DMS 273 (cell line): ENCODE results near the gene SRGAP2C.
"Not testable (repeated sequence)": the region's sequence is repeated elsewhere in the genome, so short reads cannot be mapped to it uniquely, and the experiment has no call there.

Experiments used
- DNase-seq: peaks from one replicate; lab custom pipeline; 2025; ENCODE audit not compliant: unreplicated experiment; lab: John Stamatoyannopoulos, UW

Gene SRGAP2C

GRCh38 chr1:121185140-121185708, 449 bp downstream of the SRGAP2C start:
- not testable (repeated sequence) for DNase-seq

GRCh38 chr1:121186191-121186590, 1.4 kb downstream of the SRGAP2C start:
- not testable (repeated sequence) for DNase-seq

GRCh38 chr1:121187914-121188313, 3.1 kb downstream of the SRGAP2C start:
- not testable (repeated sequence) for DNase-seq

- not testable (repeated sequence) for DNase-seq
Observed at GRCh38 chr1:121192512-121192911, 7.7 kb downstream of the SRGAP2C start.

GRCh38 chr1:121197095-121197882, 12.5 kb downstream of the SRGAP2C start:
- not testable (repeated sequence) for DNase-seq

GRCh38 chr1:121199763-121200162, 15.0 kb downstream of the SRGAP2C start:
- DNase-seq = not testable (repeated sequence)

- DNase-seq = not testable (repeated sequence)
Observed at GRCh38 chr1:121200232-121200631, 15.5 kb downstream of the SRGAP2C start.

- DNase-seq = not testable (repeated sequence)
Observed at GRCh38 chr1:121200985-121201981, 16.5 kb downstream of the SRGAP2C start.

GRCh38 chr1:121202986-121203385, 18.2 kb downstream of the SRGAP2C start:
- DNase-seq = not testable (repeated sequence)

- not testable (repeated sequence) for DNase-seq
Observed at GRCh38 chr1:121205786-121206711, 21.3 kb downstream of the SRGAP2C start.

- not testable (repeated sequence) for DNase-seq
Observed at GRCh38 chr1:121207328-121207727, 22.6 kb downstream of the SRGAP2C start.

- DNase-seq = not testable (repeated sequence)
Observed at GRCh38 chr1:121208375-121208774, 23.6 kb downstream of the SRGAP2C start.

GRCh38 chr1:121210778-121211177, 26.0 kb downstream of the SRGAP2C start:
- not testable (repeated sequence) for DNase-seq

GRCh38 chr1:121213491-121213890, 28.7 kb downstream of the SRGAP2C start:
- DNase-seq = not testable (repeated sequence)

- not testable (repeated sequence) for DNase-seq
Observed at GRCh38 chr1:121214544-121215156, 29.9 kb downstream of the SRGAP2C start.

- not testable (repeated sequence) for DNase-seq
Observed at GRCh38 chr1:121215699-121216417, 31.1 kb downstream of the SRGAP2C start.

- not testable (repeated sequence) for DNase-seq
Observed at GRCh38 chr1:121216676-121217075, 31.9 kb downstream of the SRGAP2C start.

GRCh38 chr1:121221770-121222169, 37.0 kb downstream of the SRGAP2C start:
- DNase-seq = not testable (repeated sequence)

- not testable (repeated sequence) for DNase-seq
Observed at GRCh38 chr1:121224714-121225113, 39.9 kb downstream of the SRGAP2C start.
